CD14-positive monocyte (primary cell): ENCODE results near the gene AHNAK. TPM values are rescaled to one million over a fixed set of nuclear protein-coding genes. Genes with fewer than 3 reads are reported as not detected.
A peak's percentile ranks its signal among the peaks of the same experiment; 100 is the strongest.

Source experiments
- DNase-seq, 3 donors: peaks; one replicate each; pipeline ENCODE4 v3.0.0-alpha.2; 2011 to 2022
- H2AFZ ChIP-seq: 2 replicates; pipeline ENCODE4 v1.6.0; 2012; ENCODE audit warnings: mild to moderate bottlenecking, low read depth, low read length, inconsistent platforms; ENCODE audit not compliant: insufficient read depth, poor library complexity, severe bottlenecking
- H3K27ac ChIP-seq, 2 donors: 1 replicate in 1 of 2; 2 replicates in 1 of 2; pipeline ENCODE4 v1.5.1; 2012 to 2013; ENCODE audit warnings: low read length in 2 of 2, control low read depth in 1 of 2, inconsistent platforms in 1 of 2, low read depth in 1 of 2, mild to moderate bottlenecking in 1 of 2
- H3K27me3 ChIP-seq, 2 donors: one replicate each; pipeline versions ENCODE4 v1.6.0 to v1.6.1; 2011 to 2013; ENCODE audit warnings: low read length in 2 of 2; ENCODE audit not compliant: control insufficient read depth in 2 of 2, insufficient read depth in 2 of 2
- H3K36me3 ChIP-seq, 2 donors: replicated peaks in 1 of 2; 1 replicate in 1 of 2; 2 replicates in 1 of 2; pipeline versions ENCODE4 v1.5.1 to v1.6.1; 2012 to 2013; ENCODE audit warnings: low read length in 2 of 2, control low read depth in 1 of 2, inconsistent platforms in 1 of 2, mild to moderate bottlenecking in 1 of 2; ENCODE audit not compliant: insufficient read depth in 2 of 2, control insufficient read depth in 1 of 2
- H3K4me1 ChIP-seq, 2 donors: 1 replicate in 1 of 2; 2 replicates in 1 of 2; pipeline versions ENCODE4 v1.5.1 to v1.6.1; 2012 to 2013; ENCODE audit warnings: low read length in 2 of 2, control low read depth in 1 of 2, inconsistent platforms in 1 of 2, mild to moderate bottlenecking in 1 of 2, moderate library complexity in 1 of 2; ENCODE audit not compliant: insufficient read depth in 2 of 2, control insufficient read depth in 1 of 2
- H3K4me2 ChIP-seq: replicated peaks from 2 replicates; pipeline ENCODE3; 2012; ENCODE audit warnings: low read length, moderate library complexity, mild to moderate bottlenecking; ENCODE audit not compliant: poor library complexity, severe bottlenecking; ENCODE audit errors: extremely low read depth
- H3K4me3 ChIP-seq, 3 experiments: fragments of 200-600 bp in 1 of 3; sonication (generic) in 1 of 3; replicated peaks in 1 of 3; 1 replicate in 2 of 3; 2 replicates in 1 of 3; pipeline ENCODE4 v1.5.1; 2011 to 2013; ENCODE audit warnings: low read length in 3 of 3, mild to moderate bottlenecking in 3 of 3, control low read depth in 2 of 3, low read depth in 2 of 3, inconsistent platforms in 1 of 3, moderate library complexity in 1 of 3
- H3K79me2 ChIP-seq: 2 replicates; pipeline ENCODE4 v1.6.0; 2012; ENCODE audit warnings: mild to moderate bottlenecking, control low read depth, inconsistent platforms, low read length, moderate library complexity; ENCODE audit not compliant: insufficient read depth
- H3K9ac ChIP-seq: 2 replicates; pipeline ENCODE4 v1.6.0; 2017; ENCODE audit warnings: low read length, mild to moderate bottlenecking; ENCODE audit not compliant: insufficient read depth, poor library complexity, severe bottlenecking
- H3K9me3 ChIP-seq, 2 donors: replicated peaks in 1 of 2; 1 replicate in 1 of 2; 2 replicates in 1 of 2; pipeline versions ENCODE4 v1.5.1 to v1.6.1; 2012 to 2013; ENCODE audit warnings: low read length in 2 of 2, control low read depth in 1 of 2; ENCODE audit not compliant: control insufficient read depth in 1 of 2, insufficient read depth in 1 of 2
- H4K20me1 ChIP-seq: 2 replicates; pipeline ENCODE4 v1.6.0; 2012; ENCODE audit warnings: mild to moderate bottlenecking, low read length, control low read depth, moderate library complexity; ENCODE audit not compliant: insufficient read depth
- H3K27ac Mint-ChIP-seq, 7 donors: one replicate each; pipeline ENCODE4 v1.8.0; 2020; ENCODE audit warnings: mild to moderate bottlenecking in 7 of 7, mixed read lengths in 7 of 7, moderate library complexity in 6 of 7, inconsistent platforms in 2 of 7
- H3K27me3 Mint-ChIP-seq, 3 donors: one replicate each; pipeline ENCODE4 v1.8.0; 2021 to 2022; ENCODE audit warnings: low read depth in 3 of 3, mild to moderate bottlenecking in 3 of 3, mixed read lengths in 3 of 3, moderate library complexity in 3 of 3, inconsistent platforms in 1 of 3
- H3K36me3 Mint-ChIP-seq, 2 donors: one replicate each; pipeline ENCODE4 v1.8.0; 2020; ENCODE audit warnings: mixed read lengths in 2 of 2, inconsistent platforms in 1 of 2, mild to moderate bottlenecking in 1 of 2
- H3K4me1 Mint-ChIP-seq: one replicate; pipeline ENCODE4 v1.8.0; 2020; ENCODE audit warnings: mild to moderate bottlenecking, mixed read lengths
- H3K4me3 Mint-ChIP-seq, 2 donors: one replicate each; pipeline ENCODE4 v1.8.0; 2020; ENCODE audit warnings: mild to moderate bottlenecking in 2 of 2, mixed read lengths in 2 of 2, moderate library complexity in 1 of 2
- H3K9me3 Mint-ChIP-seq, 7 donors: one replicate each; pipeline ENCODE4 v1.8.0; 2020 to 2022; ENCODE audit warnings: mixed read lengths in 7 of 7, mild to moderate bottlenecking in 6 of 7, moderate library complexity in 6 of 7, inconsistent platforms in 2 of 7
- WGBS: methylation state at CpG from one replicate; pipeline ENCODE4 v1.1.5; 2013; ENCODE audit warnings: missing lambda C conversion rate; ENCODE audit not compliant: insufficient coverage; 5-methylcytosine and 5-hydroxymethylcytosine counted together
- intact Hi-C, 2 donors: fragments of 100-400 bp; cut with micrococcal nuclease; formaldehyde crosslinking; loops; one replicate each; pipeline versions ENCODE4 v1.15.0 to v1.15.1; 2023
- polyA plus RNA-seq, 3 donors: library from polyadenylated mRNA; depleted of rRNA in 1 of 3; unstranded in 2 of 3; stranded (reverse) in 1 of 3; fragments of 300-500 nt in 2 of 3; fragments of >200 nt in 1 of 3; fragmentation: Illumina TruSeq in 2 of 3; gene quantifications; 1 replicate in 2 of 3; 2 replicates in 1 of 3; pipeline ENCODE4 v1.2.3, GENCODE V29; 2012 to 2021
- TF ChIP-seq, protein P1 (sequence below): fragments of 200-600 bp; IDR thresholded peaks from one replicate; pipeline ENCODE4 v1.8.0; 2022; ENCODE audit warnings: antibody characterized with exemption, mild to moderate bottlenecking

The AHNAK gene
- polyA plus RNA-seq, 3 donors: 80.0 to 201 (median 103) TPM

GRCh38 chr11:62401811-62402210 lies 144.8 kb downstream of the AHNAK start:
- 48% methylated on average over 3 of the region's 7 CpGs for WGBS
- Mint-ChIP-seq H3K4me1 (peaks cover 39% of the 10 kb centered on the region), H3K36me3 (peaks cover 2 to 6% of the 10 kb centered on the region in 2 donors), H3K27ac (peak overlapping the region in 6 of 7 donors; percentile 13 to 76 (median 39)), H3K27me3 (peaks cover 0 to 4% (median 1%) of the 10 kb centered on the region in 3 donors), H3K9me3 (peaks cover 0 to 2% (median 0%) of the 10 kb centered on the region in 7 donors), H3K4me3 (peak overlapping the region; percentile 60 to 87)
- H2AFZ ChIP-seq: peak overlapping the region; percentile 76
- H3K27ac ChIP-seq: peak overlapping the region in 1 of 2 donors; percentile 10
- TF ChIP-seq, protein P1, sequence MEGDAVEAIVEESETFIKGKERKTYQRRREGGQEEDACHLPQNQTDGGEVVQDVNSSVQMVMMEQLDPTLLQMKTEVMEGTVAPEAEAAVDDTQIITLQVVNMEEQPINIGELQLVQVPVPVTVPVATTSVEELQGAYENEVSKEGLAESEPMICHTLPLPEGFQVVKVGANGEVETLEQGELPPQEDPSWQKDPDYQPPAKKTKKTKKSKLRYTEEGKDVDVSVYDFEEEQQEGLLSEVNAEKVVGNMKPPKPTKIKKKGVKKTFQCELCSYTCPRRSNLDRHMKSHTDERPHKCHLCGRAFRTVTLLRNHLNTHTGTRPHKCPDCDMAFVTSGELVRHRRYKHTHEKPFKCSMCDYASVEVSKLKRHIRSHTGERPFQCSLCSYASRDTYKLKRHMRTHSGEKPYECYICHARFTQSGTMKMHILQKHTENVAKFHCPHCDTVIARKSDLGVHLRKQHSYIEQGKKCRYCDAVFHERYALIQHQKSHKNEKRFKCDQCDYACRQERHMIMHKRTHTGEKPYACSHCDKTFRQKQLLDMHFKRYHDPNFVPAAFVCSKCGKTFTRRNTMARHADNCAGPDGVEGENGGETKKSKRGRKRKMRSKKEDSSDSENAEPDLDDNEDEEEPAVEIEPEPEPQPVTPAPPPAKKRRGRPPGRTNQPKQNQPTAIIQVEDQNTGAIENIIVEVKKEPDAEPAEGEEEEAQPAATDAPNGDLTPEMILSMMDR: no peak
- H3K79me2 ChIP-seq: no peaks in the 10 kb centered on the region
- no peaks in the 10 kb centered on the region for H4K20me1 ChIP-seq
- H3K27me3 ChIP-seq: no peaks in the 10 kb centered on the region
- peak overlapping the region; percentile 31 for H3K9ac ChIP-seq
- H3K4me1 ChIP-seq: peaks cover 23 to 33% of the 10 kb centered on the region in 2 donors
- peak overlapping the region in 1 of 3 experiments; percentile 56 for H3K4me3 ChIP-seq
- no peaks in the 10 kb centered on the region for H3K9me3 ChIP-seq
- intact Hi-C loops: no loop called here
- H3K4me2 ChIP-seq: peak overlapping the region; percentile 52
- DNase-seq: no peak
- H3K36me3 ChIP-seq: no peaks in the 10 kb centered on the region

GRCh38 chr11:62401356-62401755 lies 145.2 kb downstream of the AHNAK start:
- Mint-ChIP-seq H3K9me3 (peaks cover 0 to 2% (median 0%) of the 10 kb centered on the region in 7 donors), H3K27ac (peak overlapping the region in 2 of 7 donors; percentile 13 to 18), H3K36me3 (peaks cover 2 to 6% of the 10 kb centered on the region in 2 donors), H3K27me3 (peaks cover 0 to 4% (median under 1%) of the 10 kb centered on the region in 3 donors), H3K4me3 (no peak overlapping the region), H3K4me1 (peaks cover 39% of the 10 kb centered on the region)
- H3K4me1 ChIP-seq: peaks cover 23 to 33% of the 10 kb centered on the region in 2 donors
- H3K36me3 ChIP-seq: no peaks in the 10 kb centered on the region
- WGBS: 94% methylated on average over 2 of the region's 5 CpGs
- H2AFZ ChIP-seq: no peak overlapping the region
- no peaks in the 10 kb centered on the region for H3K27me3 ChIP-seq
- H3K9me3 ChIP-seq: no peaks in the 10 kb centered on the region
- peak overlapping the region; percentile 52 for H3K4me2 ChIP-seq
- TF ChIP-seq, protein P1: no peak
- H4K20me1 ChIP-seq: no peaks in the 10 kb centered on the region
- no peak overlapping the region for H3K9ac ChIP-seq
- H3K79me2 ChIP-seq: no peaks in the 10 kb centered on the region
- H3K27ac ChIP-seq: no peak overlapping the region
- H3K4me3 ChIP-seq: no peak overlapping the region
- intact Hi-C loops: no loop called here
- no peak for DNase-seq
